GM23248 (cell line): ENCODE data around the gene CDC27.

ENCODE experiments used
- EZH2 ChIP-seq: fragments of 200-600 bp; sonication (generic); IDR thresholded peaks from 2 replicates; pipeline ENCODE4 v1.6.1; 2018; ENCODE audit warnings: antibody characterized with exemption, mild to moderate bottlenecking; ENCODE audit not compliant: insufficient read depth, poor library complexity, severe bottlenecking
- EZH2phosphoT487 ChIP-seq: fragments of 200-600 bp; sonication (generic); IDR thresholded peaks from 2 replicates; pipeline ENCODE4 v1.6.1; 2018; ENCODE audit warnings: antibody characterized with exemption, moderate library complexity, mild to moderate bottlenecking, low read depth; ENCODE audit not compliant: insufficient read depth

DNA sequence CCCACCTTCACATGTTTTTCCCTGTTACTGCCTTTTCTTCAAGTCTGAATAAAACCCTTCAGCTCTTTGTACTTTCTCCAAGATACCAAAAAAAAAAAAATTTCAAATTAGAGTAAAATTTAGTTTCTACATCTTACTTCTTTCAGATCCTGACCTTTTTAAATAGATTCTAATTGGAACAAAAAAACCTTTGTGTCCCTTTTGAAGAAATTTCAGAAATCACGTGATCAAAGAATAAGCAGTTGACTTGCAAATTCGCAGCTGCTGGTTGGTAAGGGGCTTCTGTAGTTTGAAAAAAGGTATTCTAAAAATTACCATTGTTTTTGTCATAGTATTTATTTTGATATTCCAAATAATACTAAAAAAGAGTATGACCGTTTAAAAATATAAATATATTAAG is 71.7 kb downstream of the CDC27 start:
- TF ChIP-seq EZH2 (no peak), EZH2phosphoT487 (no peak)
